ENCODE measurements around the gene CCDC187.

The CCDC187 gene

DNA sequence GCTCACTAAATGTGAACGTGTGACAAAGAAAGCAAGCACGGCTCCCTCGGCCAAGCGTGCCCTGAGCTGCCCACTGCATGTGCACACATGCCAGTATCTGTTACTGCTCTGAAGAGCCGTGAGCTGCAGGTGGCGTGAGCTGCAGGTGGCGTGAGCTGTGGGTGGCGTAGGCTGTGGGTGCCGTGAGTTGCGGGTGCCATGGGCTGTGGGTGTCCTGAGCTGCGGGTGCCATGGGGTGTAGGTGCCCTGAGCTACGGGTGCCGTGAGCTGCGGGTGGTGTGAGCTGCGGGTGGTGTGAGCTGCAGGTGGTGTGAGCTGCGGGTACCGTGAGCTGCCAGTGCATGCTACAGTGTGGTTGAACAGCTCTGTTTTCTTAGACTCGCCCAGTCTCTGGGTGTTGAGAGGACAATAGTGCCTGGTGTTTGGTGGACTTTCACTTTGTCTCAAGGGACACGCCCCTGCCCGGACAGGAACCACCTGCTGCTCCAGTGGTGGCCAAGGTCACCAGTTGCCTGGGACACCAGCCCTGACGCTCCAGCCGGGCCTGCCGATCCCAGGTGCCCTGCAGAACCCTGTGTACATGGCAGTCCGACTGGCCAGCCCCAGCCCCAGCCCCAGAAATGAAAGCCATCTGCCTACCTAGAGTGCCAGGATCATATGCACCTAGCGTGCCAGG lies 6.7 kb downstream of the CCDC187 start:
- TF ChIP-seq, protein P1, sequence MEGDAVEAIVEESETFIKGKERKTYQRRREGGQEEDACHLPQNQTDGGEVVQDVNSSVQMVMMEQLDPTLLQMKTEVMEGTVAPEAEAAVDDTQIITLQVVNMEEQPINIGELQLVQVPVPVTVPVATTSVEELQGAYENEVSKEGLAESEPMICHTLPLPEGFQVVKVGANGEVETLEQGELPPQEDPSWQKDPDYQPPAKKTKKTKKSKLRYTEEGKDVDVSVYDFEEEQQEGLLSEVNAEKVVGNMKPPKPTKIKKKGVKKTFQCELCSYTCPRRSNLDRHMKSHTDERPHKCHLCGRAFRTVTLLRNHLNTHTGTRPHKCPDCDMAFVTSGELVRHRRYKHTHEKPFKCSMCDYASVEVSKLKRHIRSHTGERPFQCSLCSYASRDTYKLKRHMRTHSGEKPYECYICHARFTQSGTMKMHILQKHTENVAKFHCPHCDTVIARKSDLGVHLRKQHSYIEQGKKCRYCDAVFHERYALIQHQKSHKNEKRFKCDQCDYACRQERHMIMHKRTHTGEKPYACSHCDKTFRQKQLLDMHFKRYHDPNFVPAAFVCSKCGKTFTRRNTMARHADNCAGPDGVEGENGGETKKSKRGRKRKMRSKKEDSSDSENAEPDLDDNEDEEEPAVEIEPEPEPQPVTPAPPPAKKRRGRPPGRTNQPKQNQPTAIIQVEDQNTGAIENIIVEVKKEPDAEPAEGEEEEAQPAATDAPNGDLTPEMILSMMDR (IDR thresholded peaks at IDR 0.05; ENCODE audit: low read depth, low read length, missing control alignments): no peak
- no peak overlapping the region for H3K4me3 ChIP-seq (ENCODE audit: low read depth, low read length)
- DNase-seq (ENCODE audit: low read depth): no peak

DNA sequence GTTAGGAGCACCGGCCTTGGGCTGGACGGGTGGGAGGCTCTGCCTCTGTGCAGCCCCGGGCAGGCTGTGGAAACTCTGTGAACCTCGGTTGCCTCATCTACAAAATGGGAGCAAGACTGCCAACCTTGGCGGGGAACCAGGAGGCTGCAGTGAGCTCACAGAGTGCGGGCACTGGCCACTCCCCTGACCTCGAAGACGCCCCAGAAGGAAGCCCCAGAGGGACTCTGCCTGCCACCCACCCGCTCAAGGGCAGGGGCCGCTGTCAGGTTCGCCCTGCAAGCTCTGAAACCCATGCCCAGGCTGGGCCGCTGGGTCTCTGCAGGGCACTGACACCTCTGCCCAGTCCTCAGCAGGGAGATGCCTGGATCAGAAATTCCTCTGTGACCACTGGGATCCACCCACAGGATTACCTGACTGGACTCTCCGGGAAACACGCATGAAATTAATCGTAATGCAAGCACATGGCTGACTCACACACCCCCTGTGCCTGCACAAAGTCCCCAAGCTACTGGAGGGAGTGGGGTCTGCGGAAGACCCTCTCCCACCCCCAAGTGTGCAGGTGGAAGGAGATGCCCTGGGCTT lies 7.4 kb downstream of the CCDC187 start:
- TF ChIP-seq, protein P1 (IDR thresholded peaks at IDR 0.05; ENCODE audit: low read depth, low read length, missing control alignments): no peak
- no peak overlapping the region for H3K4me3 ChIP-seq (ENCODE audit: low read depth, low read length)
- no peak for DNase-seq (ENCODE audit: low read depth)

DNA sequence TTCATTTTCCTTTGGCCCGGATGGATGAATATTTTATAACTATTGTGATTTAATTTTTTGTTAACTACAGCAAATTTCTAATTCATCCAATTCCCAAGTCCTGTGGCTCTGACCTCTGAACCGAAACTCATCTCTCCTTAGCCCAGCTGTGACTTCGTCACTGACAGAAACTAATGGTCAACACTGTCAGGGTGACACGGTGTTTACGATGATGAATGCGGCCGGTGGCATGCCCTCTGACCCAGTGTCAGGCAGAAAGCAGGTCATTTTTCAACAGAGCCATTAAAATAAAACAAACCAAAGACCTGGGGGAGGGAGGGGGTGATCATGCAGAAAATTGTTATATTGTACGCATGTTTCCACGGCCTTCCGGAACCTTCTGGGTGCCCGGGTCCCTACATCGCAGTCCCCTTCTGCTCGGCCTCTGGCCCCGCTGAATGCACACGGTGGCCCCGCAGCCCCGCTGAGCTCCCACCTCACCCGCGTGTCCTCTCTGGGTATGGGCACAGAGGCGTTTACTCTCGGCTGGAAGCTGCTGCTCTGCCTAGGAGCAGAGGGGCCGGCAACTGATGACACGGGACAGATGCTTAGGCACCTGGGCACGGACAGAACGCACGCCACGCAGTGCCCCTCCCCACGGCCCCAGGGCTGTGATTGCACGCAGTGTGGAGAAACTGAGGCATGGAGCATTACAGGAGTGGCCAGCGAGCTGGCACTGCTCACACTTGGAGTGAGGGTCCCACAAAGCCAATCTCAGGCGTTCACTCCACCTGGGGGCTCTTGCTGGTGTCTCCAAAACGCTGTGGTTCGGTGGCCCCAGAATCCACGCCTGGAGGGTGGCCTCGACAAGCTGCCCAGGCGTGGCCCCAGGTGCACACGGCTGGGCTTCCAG lies 8.1 kb downstream of the CCDC187 start:
- H3K4me3 ChIP-seq (ENCODE audit: low read depth, low read length): no peak overlapping the region
- TF ChIP-seq, protein P1 (IDR thresholded peaks at IDR 0.05; ENCODE audit: low read depth, low read length, missing control alignments): no peak
- no peak for DNase-seq (ENCODE audit: low read depth)

DNA sequence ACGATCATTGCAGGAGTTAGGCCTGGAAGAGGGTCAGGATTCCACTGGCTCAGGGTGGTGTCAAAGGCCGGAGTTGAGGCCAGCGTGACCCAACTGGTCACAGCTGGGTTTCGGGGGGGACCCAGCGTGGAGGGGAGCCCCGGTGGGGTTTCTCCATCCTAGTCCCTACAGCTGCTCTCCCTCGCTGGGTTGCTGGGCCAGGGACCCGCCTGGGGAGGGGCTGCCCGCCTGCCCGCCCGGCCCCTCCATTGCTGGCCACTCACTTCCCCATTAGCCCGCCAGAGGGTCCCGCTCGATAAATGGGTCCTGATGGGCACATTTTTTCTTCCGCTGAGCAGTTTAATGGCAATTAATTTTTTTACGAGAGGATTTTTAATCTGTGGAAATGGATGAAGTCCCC lies 8.8 kb downstream of the CCDC187 start:
- DNase-seq (ENCODE audit: low read depth): no peak
- H3K4me3 ChIP-seq (ENCODE audit: low read depth, low read length): no peak overlapping the region
- TF ChIP-seq, protein P1 (IDR thresholded peaks at IDR 0.05; ENCODE audit: low read depth, low read length, missing control alignments): no peak

DNA sequence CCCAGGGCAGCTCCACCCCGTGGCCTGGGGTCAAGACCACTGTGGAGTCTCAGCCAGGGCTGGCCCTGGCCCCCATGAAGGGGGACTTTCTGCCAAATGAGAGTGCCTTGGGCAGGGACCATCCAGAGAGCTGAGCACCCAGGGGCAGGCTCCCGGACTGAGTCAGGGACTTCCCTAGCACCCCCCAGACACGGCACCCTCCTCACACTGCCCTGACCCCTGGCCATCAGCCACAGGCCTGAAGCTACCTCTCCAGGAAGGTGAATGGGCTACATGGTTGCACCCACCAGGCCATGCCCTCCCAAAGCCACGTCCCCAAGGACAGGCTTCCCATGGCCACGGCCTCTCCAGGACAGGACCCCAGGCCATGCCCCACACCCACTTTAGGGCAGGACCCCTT lies 9.5 kb downstream of the CCDC187 start:
- TF ChIP-seq, protein P1 (IDR thresholded peaks at IDR 0.05; ENCODE audit: low read depth, low read length, missing control alignments): no peak
- no peak for DNase-seq (ENCODE audit: low read depth)
- no peak overlapping the region for H3K4me3 ChIP-seq (ENCODE audit: low read depth, low read length)

DNA sequence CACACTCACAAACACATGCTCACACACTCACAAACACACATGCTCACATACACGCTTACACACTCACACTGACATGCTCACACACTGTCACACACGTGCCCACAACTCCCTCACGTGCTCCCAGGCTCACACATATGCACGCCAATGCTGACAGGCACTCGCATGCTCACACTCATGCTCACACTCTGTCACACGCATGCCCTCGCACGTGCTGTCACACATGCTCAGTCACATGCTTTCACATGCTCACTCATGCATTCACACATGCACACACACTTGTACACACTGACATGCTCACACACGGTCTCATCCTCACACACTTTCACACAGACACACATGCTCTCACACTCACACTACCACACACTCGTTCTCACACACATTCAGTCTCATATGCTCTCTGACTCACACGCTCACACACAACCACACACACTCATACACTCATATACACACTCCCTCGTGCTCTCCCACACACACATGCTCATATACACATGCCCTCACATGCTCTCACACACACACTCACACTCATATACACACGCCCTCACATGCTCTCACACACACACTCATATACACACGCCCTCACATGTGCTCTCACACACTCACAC lies 10.3 kb downstream of the CCDC187 start:
- TF ChIP-seq, protein P1 (IDR thresholded peaks at IDR 0.05; ENCODE audit: low read depth, low read length, missing control alignments): no peak
- no peak for DNase-seq (ENCODE audit: low read depth)
- no peak overlapping the region for H3K4me3 ChIP-seq (ENCODE audit: low read depth, low read length)

All from GM12864 (cell line).